ENCODE measurements around the gene HPCAL4. TPM values are rescaled to one million over a fixed set of nuclear protein-coding genes. Genes with fewer than 3 reads are reported as not detected.

Gene HPCAL4
- total RNA-seq, 6 donors from 2014 or later, result under 0.01 to 1.1 (median 0.43) TPM

DNA sequence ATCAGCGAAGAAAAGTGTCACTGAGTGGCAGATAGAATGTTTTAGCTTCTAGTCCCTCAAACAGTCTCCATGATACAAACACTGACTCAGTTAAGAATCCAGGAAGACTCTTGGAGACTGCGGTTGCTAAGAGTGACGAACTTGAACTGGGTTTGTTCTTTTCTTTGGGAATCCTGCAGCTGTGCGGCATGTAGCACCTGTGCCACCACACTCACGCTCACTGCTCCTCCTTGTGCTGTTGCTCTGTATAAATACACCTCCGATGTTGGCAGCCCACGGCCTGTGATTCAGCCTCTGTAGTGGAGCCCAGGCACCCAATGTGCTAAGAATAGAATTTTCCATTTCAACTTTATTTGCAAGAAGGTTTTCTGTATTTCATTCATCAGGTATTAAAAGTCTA, 41.9 kb upstream of the HPCAL4 start:
- WGBS, 2 donors, result 50 to 63% methylated on average over 7 of the region's 7 CpGs
- TF ChIP-seq POLR2A (IDR thresholded peaks at IDR 0.05) (no peak), EP300 (IDR thresholded peaks at IDR 0.05) (no peak), POLR2AphosphoS5 (IDR thresholded peaks at IDR 0.05) (no peak), CTCF (IDR thresholded peaks at IDR 0.05) (no peak)
- H3K27me3 ChIP-seq, result peaks cover 0 to under 1% (median 0%) of the 10 kb centered on the region in 4 donors

GRCh38 chr1:39732730-39733129, 41.5 kb upstream of the HPCAL4 start:
- H3K9me3 ChIP-seq, result no peaks in the 10 kb centered on the region
- ATAC-seq (ENCODE audit: low FRiP score in 2 of 2), result no peak
- DNase-seq, result no peak
- WGBS, 2 donors, result 36 to 44% methylated on average over 3 of the region's 3 CpGs
- no peak overlapping the region for H3K27ac ChIP-seq
- no peaks in the 10 kb centered on the region for H3K36me3 ChIP-seq
- TF ChIP-seq POLR2AphosphoS5 (IDR thresholded peaks at IDR 0.05) (no peak), POLR2A (IDR thresholded peaks at IDR 0.05) (no peak), EP300 (IDR thresholded peaks at IDR 0.05) (no peak), CTCF (IDR thresholded peaks at IDR 0.05) (no peak)
- peaks cover 0 to 4% (median 0%) of the 10 kb centered on the region in 4 donors for H3K27me3 ChIP-seq
- no peaks in the 10 kb centered on the region for H3K4me1 ChIP-seq
- H3K4me3 ChIP-seq, result no peak overlapping the region

More for the DNA sequence above, 41.9 kb upstream of the HPCAL4 start:
- Histone ChIP-seq H3K4me3 (no peak overlapping the region), H3K4me1 (peaks cover under 1 to 2% (median 1%) of the 10 kb centered on the region in 4 donors), H3K27ac (no peak overlapping the region), H3K36me3 (no peaks in the 10 kb centered on the region), H3K9me3 (no peaks in the 10 kb centered on the region)
- ATAC-seq (ENCODE audit: low FRiP score in 2 of 2), result no peak
- DNase-seq, result no peak

DNA sequence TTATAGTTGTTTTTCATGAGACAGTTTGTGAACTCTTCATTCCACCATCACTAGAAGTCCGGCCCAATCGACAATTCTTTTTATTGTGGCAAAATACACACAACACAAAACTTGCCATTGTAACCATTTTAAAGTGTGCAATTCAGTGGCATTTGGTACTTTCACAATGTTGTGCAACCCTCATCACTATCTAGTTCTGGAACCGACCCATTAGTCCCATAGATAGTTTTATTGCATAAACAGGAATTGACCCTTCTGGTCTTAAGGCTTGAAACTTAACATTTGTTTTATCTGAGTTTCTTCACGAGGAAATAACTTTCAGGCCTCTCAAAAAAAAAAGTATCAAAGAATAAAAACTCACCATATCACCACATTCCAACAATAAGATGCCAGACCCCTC, 38.6 kb upstream of the HPCAL4 start:
- Histone ChIP-seq H3K27me3 (peaks cover 0 to 5% (median 0%) of the 10 kb centered on the region in 4 donors), H3K9me3 (no peaks in the 10 kb centered on the region), H3K4me3 (no peak overlapping the region), H3K4me1 (no peaks in the 10 kb centered on the region), H3K36me3 (no peaks in the 10 kb centered on the region), H3K27ac (no peak overlapping the region)
- TF ChIP-seq CTCF (IDR thresholded peaks at IDR 0.05) (no peak), EP300 (IDR thresholded peaks at IDR 0.05) (no peak), POLR2AphosphoS5 (IDR thresholded peaks at IDR 0.05) (no peak), POLR2A (IDR thresholded peaks at IDR 0.05) (no peak)
- WGBS, 2 donors, result 31% methylated on average over 3 to 4 of the region's 4 CpGs
- ATAC-seq (ENCODE audit: low FRiP score in 2 of 2) (no peak), DNase-seq (no peak)

DNA sequence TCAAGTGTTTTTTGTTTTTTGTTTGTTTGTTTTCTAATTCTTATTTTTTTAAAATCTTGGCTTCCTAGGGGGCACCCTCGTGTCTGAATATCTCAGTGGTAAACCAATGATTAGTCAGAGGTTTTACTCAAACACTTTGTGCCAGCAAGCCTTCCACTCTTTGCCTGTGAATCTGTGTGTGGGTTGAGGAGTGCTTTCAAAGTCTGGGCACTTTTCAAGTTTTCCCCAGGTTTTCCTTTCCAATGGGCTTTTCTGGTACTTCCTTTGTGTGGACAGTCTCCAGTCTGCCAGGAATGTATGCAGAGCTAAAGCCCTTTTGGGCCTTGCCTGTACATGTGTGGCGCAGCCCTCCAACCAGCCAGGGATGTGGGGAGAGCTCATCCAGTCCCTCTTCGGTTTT, 37.8 kb upstream of the HPCAL4 start:
- H3K27me3 ChIP-seq, result peaks cover 0 to 5% (median 0%) of the 10 kb centered on the region in 4 donors

More for the DNA sequence above, 37.8 kb upstream of the HPCAL4 start:
- 60 to 68% methylated on average over 3 of the region's 3 CpGs for WGBS, 2 donors
- no peak for DNase-seq
- TF ChIP-seq CTCF (IDR thresholded peaks at IDR 0.05) (no peak), EP300 (IDR thresholded peaks at IDR 0.05) (no peak), POLR2A (IDR thresholded peaks at IDR 0.05) (no peak), POLR2AphosphoS5 (IDR thresholded peaks at IDR 0.05) (no peak)
- H3K27ac ChIP-seq, result no peak overlapping the region
- H3K9me3 ChIP-seq, result no peaks in the 10 kb centered on the region
- no peaks in the 10 kb centered on the region for H3K4me1 ChIP-seq
- no peak for ATAC-seq (ENCODE audit: low FRiP score in 2 of 2)
- no peak overlapping the region for H3K4me3 ChIP-seq
- no peaks in the 10 kb centered on the region for H3K36me3 ChIP-seq
